K562 (cell line): Measurements from ENCODE around the gene ZNF516. TPM values are rescaled to one million over a fixed set of nuclear protein-coding genes. Genes with fewer than 3 reads are reported as not detected.

ENCODE experiments used
- ATAC-seq: fragments of 200-7000 bp; cut with Tn5 transposase; 3 replicates; pipeline ENCODE4 v1.9.1; 2020; ENCODE audit warnings: moderate library complexity
- BruUV-seq: library from RNA; stranded (reverse); fragments of 400-500 nt; replicated peaks from 2 replicates; lab custom pipeline; 2021; lab: Mats Ljungman, UMichigan
- CTCF ChIA-PET: fragments of 300-600 bp; formaldehyde crosslinking; extraction: SDS; loops from one replicate; lab custom pipeline; 2021; ENCODE audit warnings: low intra/inter-chr PET ratio; lab: Yijun Ruan, JAX
- POLR2A ChIA-PET: fragments of 300-600, 350-650 bp; sonication (Branson Sonifier 250); formaldehyde crosslinking; extraction: SDS; loops from one replicate; lab custom pipeline; 2021; ENCODE audit warnings: antibody characterized with exemption, inconsistent platforms; lab: Yijun Ruan, JAX
- DNase-seq, 4 experiments: peaks; one replicate each; pipeline versions ENCODE4 v3.0.0 to v3.0.0-alpha.2; 2011 to 2018; ENCODE audit warnings: low spot score in 3 of 4, mixed read lengths in 3 of 4; ENCODE audit errors: extremely low read depth in 1 of 4
- FAIRE-seq: peaks from 2 replicates; lab custom pipeline; 2011; peaks lifted over from hg19 to GRCh38; lab: Jason Lieb, UNC
- H2AFZ ChIP-seq: 2 replicates; pipeline ENCODE4 v1.6.0; 2011; ENCODE audit warnings: low read depth, low read length, control low read depth, inconsistent platforms
- H3K27ac ChIP-seq: fragments of 200-600 bp; 3 replicates; pipeline ENCODE4 v1.8.0; 2011; ENCODE audit warnings: low read depth, mild to moderate bottlenecking, control low read depth, inconsistent platforms, low read length, moderate library complexity, mixed read lengths; ENCODE audit errors: extremely low read depth
- H3K27me3 ChIP-seq, 2 experiments: fragments of 300-600 bp in 1 of 2; 2 replicates in 1 of 2; 3 replicates in 1 of 2; pipeline versions ENCODE4 v1.6.0 to v1.8.0; 2011; ENCODE audit warnings: inconsistent platforms in 2 of 2, low read length in 2 of 2, mild to moderate bottlenecking in 1 of 2, mixed read lengths in 1 of 2, moderate library complexity in 1 of 2; ENCODE audit not compliant: control insufficient read depth in 2 of 2, insufficient read depth in 2 of 2
- H3K36me3 ChIP-seq: fragments of 300-600 bp; 3 replicates; pipeline ENCODE4 v1.8.0; 2011; ENCODE audit warnings: mild to moderate bottlenecking, low read length, inconsistent platforms; ENCODE audit not compliant: control insufficient read depth, insufficient read depth
- H3K4me1 ChIP-seq, 2 experiments: fragments of 200-600 bp in 1 of 2; replicated peaks in 1 of 2; 2 replicates in 1 of 2; 3 replicates in 1 of 2; pipeline versions ENCODE4 v1.5.1 to v1.8.0; 2011; ENCODE audit warnings: inconsistent platforms in 2 of 2, low read length in 2 of 2, mild to moderate bottlenecking in 1 of 2, mixed read lengths in 1 of 2, moderate library complexity in 1 of 2; ENCODE audit not compliant: control insufficient read depth in 2 of 2, insufficient read depth in 2 of 2
- H3K4me2 ChIP-seq: 2 replicates; pipeline ENCODE4 v1.6.1; 2011; ENCODE audit warnings: low read length, control low read depth, inconsistent platforms, mixed read lengths; ENCODE audit not compliant: insufficient read depth
- H3K4me3 ChIP-seq: fragments of 200-600 bp; sonication (generic), shearing (Covaris generic); 2 replicates; pipeline ENCODE4 v1.5.1; 2016; ENCODE audit warnings: control low read depth, inconsistent platforms
- H3K79me2 ChIP-seq: fragments of 200-600 bp; 3 replicates; pipeline ENCODE4 v1.8.0; 2011; ENCODE audit warnings: low read length, inconsistent platforms; ENCODE audit not compliant: control insufficient read depth, insufficient read depth
- H3K9ac ChIP-seq, 2 experiments: 2 replicates each; pipeline versions ENCODE4 v1.6.0 to v1.6.1; 2011; ENCODE audit warnings: low read depth in 2 of 2, low read length in 2 of 2, control low read depth in 1 of 2, inconsistent platforms in 1 of 2, mild to moderate bottlenecking in 1 of 2, mixed read lengths in 1 of 2; ENCODE audit not compliant: insufficient read depth in 1 of 2
- H3K9me1 ChIP-seq: one replicate; pipeline ENCODE4 v1.6.0; 2011; ENCODE audit warnings: inconsistent platforms, mild to moderate bottlenecking, low read length, moderate library complexity; ENCODE audit not compliant: control insufficient read depth, insufficient read depth
- H3K9me3 ChIP-seq: replicated peaks from 2 replicates; pipeline ENCODE4 v1.5.1; 2011; ENCODE audit warnings: low read depth, low read length, inconsistent platforms; ENCODE audit not compliant: control insufficient read depth, insufficient read depth
- H4K20me1 ChIP-seq: replicated peaks from 2 replicates; pipeline ENCODE4 v1.6.1; 2011; ENCODE audit warnings: low read length, inconsistent platforms, mixed read lengths; ENCODE audit not compliant: control insufficient read depth, insufficient read depth
- MEF2D ChIP-seq: conservative IDR thresholded peaks from 2 replicates; pipeline ENCODE4 v1.6.1; 2016; ENCODE audit warnings: low read depth, missing genetic modification characterization, missing compliant biosample characterization
- ZNF253 ChIP-seq: fragments of 250-450 bp; sonication (Bioruptor Pico); conservative IDR thresholded peaks from 2 replicates; pipeline ENCODE4 v1.6.1; 2021; ENCODE audit warnings: mild to moderate bottlenecking
- ZSCAN29 ChIP-seq: fragments of 450-650 bp; IDR thresholded peaks from 2 replicates; pipeline ENCODE4 v1.6.1; 2017
- WGBS: fragments of 100-300 bp; shearing (Covaris generic); methylation state at CpG from one replicate; pipeline ENCODE4 v1.1.6; 2016; ENCODE audit warnings: low coverage, mixed read lengths; ENCODE audit not compliant: insufficient coverage; ENCODE audit errors: missing lambda C conversion rate; 5-methylcytosine and 5-hydroxymethylcytosine counted together
- in situ Hi-C: fragments of 300-500 bp; cut with MboI; formaldehyde crosslinking; loops from 4 replicates; pipeline ENCODE4 v1.15.0; 2018; ENCODE audit warnings: inconsistent platforms, mixed read lengths
- intact Hi-C: fragments of 100-400 bp; cut with micrococcal nuclease; formaldehyde crosslinking; loops from 2 replicates; pipeline ENCODE4 v1.14.2; 2022
- polyA plus RNA-seq, 8 experiments: library from polyadenylated mRNA; depleted of rRNA in 4 of 8; stranded (reverse) in 5 of 8; unstranded in 3 of 8; fragments of >200 nt; fragmentation: Nextera tagmentation in 2 of 8; fragmentation: Illumina TruSeq in 1 of 8; extraction: Ambion mirVana in 2 of 8; extraction: Trizol in 1 of 8; gene quantifications; 2 replicates each; pipeline versions ENCODE4 v1.2.1 to v1.2.3, GENCODE V29; 2011 to 2014; ENCODE audit warnings: inconsistent platforms in 1 of 8, missing spikeins in 1 of 8
- total RNA-seq, 7 experiments: library from RNA; depleted of rRNA in 6 of 7; stranded (reverse); fragments of >200 nt in 6 of 7; fragmentation: Illumina TruSeq in 2 of 7; extraction: Trizol in 2 of 7; gene quantifications; 2 replicates each; pipeline versions ENCODE4 v1.2.1 to v1.2.3, GENCODE V29; 2011 to 2021; ENCODE audit warnings: low replicate concordance in 1 of 7
- TF ChIP-seq, protein P1 (sequence below): sonication (generic); formaldehyde crosslinking; IDR thresholded peaks from 2 replicates; pipeline ENCODE4 v1.8.0; 2022; ENCODE audit warnings: mild to moderate bottlenecking, missing genetic modification reagents
- TF ChIP-seq, protein P2 (sequence below): IDR thresholded peaks from 2 replicates; pipeline ENCODE4 v1.6.1; 2016; ENCODE audit warnings: missing genetic modification characterization, missing compliant biosample characterization
- TF ChIP-seq, protein P3 (sequence below): fragments of 250-450 bp; sonication (Bioruptor Pico); IDR thresholded peaks from 2 replicates; pipeline ENCODE4 v1.4.0; 2020; ENCODE audit warnings: mild to moderate bottlenecking, moderate library complexity, borderline replicate concordance

Gene ZNF516
- total and polyA plus RNA-seq, 9 of the 15 experiments (the other 6 are each of a cell fraction or from before 2014, with no cell fraction given) = 0.04 to 0.20 (median 0.08) TPM; not detected in 3

- TF ChIP-seq, protein P1, sequence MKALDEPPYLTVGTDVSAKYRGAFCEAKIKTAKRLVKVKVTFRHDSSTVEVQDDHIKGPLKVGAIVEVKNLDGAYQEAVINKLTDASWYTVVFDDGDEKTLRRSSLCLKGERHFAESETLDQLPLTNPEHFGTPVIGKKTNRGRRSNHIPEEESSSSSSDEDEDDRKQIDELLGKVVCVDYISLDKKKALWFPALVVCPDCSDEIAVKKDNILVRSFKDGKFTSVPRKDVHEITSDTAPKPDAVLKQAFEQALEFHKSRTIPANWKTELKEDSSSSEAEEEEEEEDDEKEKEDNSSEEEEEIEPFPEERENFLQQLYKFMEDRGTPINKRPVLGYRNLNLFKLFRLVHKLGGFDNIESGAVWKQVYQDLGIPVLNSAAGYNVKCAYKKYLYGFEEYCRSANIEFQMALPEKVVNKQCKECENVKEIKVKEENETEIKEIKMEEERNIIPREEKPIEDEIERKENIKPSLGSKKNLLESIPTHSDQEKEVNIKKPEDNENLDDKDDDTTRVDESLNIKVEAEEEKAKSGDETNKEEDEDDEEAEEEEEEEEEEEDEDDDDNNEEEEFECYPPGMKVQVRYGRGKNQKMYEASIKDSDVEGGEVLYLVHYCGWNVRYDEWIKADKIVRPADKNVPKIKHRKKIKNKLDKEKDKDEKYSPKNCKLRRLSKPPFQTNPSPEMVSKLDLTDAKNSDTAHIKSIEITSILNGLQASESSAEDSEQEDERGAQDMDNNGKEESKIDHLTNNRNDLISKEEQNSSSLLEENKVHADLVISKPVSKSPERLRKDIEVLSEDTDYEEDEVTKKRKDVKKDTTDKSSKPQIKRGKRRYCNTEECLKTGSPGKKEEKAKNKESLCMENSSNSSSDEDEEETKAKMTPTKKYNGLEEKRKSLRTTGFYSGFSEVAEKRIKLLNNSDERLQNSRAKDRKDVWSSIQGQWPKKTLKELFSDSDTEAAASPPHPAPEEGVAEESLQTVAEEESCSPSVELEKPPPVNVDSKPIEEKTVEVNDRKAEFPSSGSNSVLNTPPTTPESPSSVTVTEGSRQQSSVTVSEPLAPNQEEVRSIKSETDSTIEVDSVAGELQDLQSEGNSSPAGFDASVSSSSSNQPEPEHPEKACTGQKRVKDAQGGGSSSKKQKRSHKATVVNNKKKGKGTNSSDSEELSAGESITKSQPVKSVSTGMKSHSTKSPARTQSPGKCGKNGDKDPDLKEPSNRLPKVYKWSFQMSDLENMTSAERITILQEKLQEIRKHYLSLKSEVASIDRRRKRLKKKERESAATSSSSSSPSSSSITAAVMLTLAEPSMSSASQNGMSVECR (CRISPR knock-in tag) = no peak
- TF ChIP-seq ZNF253 (CRISPR knock-in tag) = no peak
- TF ChIP-seq ZSCAN29 = no peak
Observed at GRCh38 chr18:76524477-76524876, 29.4 kb upstream of the ZNF516 start (continued).

DNA sequence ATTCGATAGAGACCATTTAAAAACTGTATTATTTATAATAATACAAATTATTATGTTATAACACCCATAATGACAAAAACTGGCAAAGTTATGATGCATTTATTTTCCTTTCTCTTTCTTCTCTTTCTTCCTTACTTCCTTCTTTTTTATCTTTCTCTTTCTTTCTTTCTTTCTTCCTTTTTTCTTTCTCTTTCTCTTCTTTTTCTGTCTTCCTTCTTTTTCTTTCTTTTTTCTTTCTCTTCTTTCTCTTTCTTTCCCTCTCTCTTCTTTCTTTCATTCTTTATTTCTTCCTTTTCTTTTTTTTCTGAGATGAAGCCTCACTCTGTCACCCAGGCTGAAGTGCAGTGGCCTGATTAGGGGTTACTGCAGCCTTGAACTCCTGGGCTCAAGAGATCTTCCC, 27.5 kb upstream of the ZNF516 start:
- 0% methylated on average over 1 of the region's 1 CpG for WGBS
- intact Hi-C loops = no loop called here

More for the DNA sequence above, 27.5 kb upstream of the ZNF516 start:
- Histone ChIP-seq H4K20me1 (0 out of 2 replicates have a peak, but pooled peaks cover 3% of the 10 kb centered on the region), H3K9me1 (no peaks in the 10 kb centered on the region), H3K79me2 (no peaks in the 10 kb centered on the region), H3K9ac (no peak overlapping the region), H3K4me3 (no peak overlapping the region), H3K27me3 (peaks cover 0 to 11% of the 10 kb centered on the region in 2 experiments; a peak in 1 of 5 replicates), H3K36me3 (no peaks in the 10 kb centered on the region)
- POLR2A ChIA-PET = no interaction called here
- CTCF ChIA-PET = no interaction called here
- FAIRE-seq = no peak
- no peak for ATAC-seq
- TF ChIP-seq, protein P2, sequence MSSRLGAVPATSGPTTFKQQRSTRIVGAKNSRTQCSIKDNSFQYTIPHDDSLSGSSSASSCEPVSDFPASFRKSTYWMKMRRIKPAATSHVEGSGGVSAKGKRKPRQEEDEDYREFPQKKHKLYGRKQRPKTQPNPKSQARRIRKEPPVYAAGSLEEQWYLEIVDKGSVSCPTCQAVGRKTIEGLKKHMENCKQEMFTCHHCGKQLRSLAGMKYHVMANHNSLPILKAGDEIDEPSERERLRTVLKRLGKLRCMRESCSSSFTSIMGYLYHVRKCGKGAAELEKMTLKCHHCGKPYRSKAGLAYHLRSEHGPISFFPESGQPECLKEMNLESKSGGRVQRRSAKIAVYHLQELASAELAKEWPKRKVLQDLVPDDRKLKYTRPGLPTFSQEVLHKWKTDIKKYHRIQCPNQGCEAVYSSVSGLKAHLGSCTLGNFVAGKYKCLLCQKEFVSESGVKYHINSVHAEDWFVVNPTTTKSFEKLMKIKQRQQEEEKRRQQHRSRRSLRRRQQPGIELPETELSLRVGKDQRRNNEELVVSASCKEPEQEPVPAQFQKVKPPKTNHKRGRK = peak; percentile 69; the same call in 1 of the 2 replicates
- TF ChIP-seq, protein P3, sequence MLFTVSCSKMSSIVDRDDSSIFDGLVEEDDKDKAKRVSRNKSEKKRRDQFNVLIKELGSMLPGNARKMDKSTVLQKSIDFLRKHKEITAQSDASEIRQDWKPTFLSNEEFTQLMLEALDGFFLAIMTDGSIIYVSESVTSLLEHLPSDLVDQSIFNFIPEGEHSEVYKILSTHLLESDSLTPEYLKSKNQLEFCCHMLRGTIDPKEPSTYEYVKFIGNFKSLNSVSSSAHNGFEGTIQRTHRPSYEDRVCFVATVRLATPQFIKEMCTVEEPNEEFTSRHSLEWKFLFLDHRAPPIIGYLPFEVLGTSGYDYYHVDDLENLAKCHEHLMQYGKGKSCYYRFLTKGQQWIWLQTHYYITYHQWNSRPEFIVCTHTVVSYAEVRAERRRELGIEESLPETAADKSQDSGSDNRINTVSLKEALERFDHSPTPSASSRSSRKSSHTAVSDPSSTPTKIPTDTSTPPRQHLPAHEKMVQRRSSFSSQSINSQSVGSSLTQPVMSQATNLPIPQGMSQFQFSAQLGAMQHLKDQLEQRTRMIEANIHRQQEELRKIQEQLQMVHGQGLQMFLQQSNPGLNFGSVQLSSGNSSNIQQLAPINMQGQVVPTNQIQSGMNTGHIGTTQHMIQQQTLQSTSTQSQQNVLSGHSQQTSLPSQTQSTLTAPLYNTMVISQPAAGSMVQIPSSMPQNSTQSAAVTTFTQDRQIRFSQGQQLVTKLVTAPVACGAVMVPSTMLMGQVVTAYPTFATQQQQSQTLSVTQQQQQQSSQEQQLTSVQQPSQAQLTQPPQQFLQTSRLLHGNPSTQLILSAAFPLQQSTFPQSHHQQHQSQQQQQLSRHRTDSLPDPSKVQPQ (CRISPR knock-in tag) = no peak
- TF ChIP-seq MEF2D (tag) = no peak
- TF ChIP-seq, all 486 proteins: peak for 1
- H3K4me1 ChIP-seq = no peaks in the 10 kb centered on the region
- in situ Hi-C loops = no loop called here
- no peaks in the 10 kb centered on the region for H3K9me3 ChIP-seq
- DNase-seq = no peak
- no peak overlapping the region for H3K4me2 ChIP-seq
- no peak overlapping the region for H3K27ac ChIP-seq
- H2AFZ ChIP-seq = no peak overlapping the region
- no TSS peak for BruUV-seq
